Breast epithelium (tissue), 4 donors: ENCODE measurements around the gene GRID2IP. TPM values are rescaled to one million over a fixed set of nuclear protein-coding genes. Genes with fewer than 3 reads are reported as not detected.
"Not testable (repeated sequence)": the region's sequence is repeated elsewhere in the genome, so short reads cannot be mapped to it uniquely, and the experiment has no call there.

Experiments used
- DNase-seq, 2 donors: peaks; one replicate each; pipeline ENCODE4 v3.0.0-alpha.2; 2019; ENCODE audit warnings: low spot score in 2 of 2
- H3K27ac ChIP-seq, 2 donors: fragments of 200-600 bp; sonication (generic) in 1 of 2; one replicate each; pipeline ENCODE4 v1.5.1; 2016 to 2019; ENCODE audit warnings: mild to moderate bottlenecking in 1 of 2
- H3K27me3 ChIP-seq, 2 donors: fragments of 200-600 bp; sonication (generic) in 1 of 2; one replicate each; pipeline versions ENCODE4 v1.5.1 to v1.6.0; 2017 to 2019; ENCODE audit warnings: control low read depth in 1 of 2, mild to moderate bottlenecking in 1 of 2
- H3K36me3 ChIP-seq: fragments of 200-600 bp; one replicate; pipeline ENCODE4 v1.5.1; 2019
- H3K4me1 ChIP-seq, 2 donors: fragments of 200-600 bp; sonication (generic); one replicate each; pipeline ENCODE4 v1.5.1; 2016 to 2019; ENCODE audit warnings: control low read depth in 1 of 2
- H3K4me3 ChIP-seq, 3 donors: fragments of 200-600 bp; sonication (generic); 1 replicate in 2 of 3; 2 replicates in 1 of 3; pipeline ENCODE4 v1.5.1; 2016 to 2019; ENCODE audit warnings: mild to moderate bottlenecking in 3 of 3, moderate library complexity in 2 of 3
- H3K9me3 ChIP-seq, 2 donors: fragments of 200-600 bp; sonication (generic) in 1 of 2; one replicate each; pipeline ENCODE4 v1.5.1; 2016 to 2019; ENCODE audit warnings: control low read depth in 1 of 2
- CTCF ChIP-seq, 3 donors: fragments of 450-650 bp; IDR thresholded peaks; one replicate each; pipeline ENCODE4 v1.5.1; 2016 to 2017; ENCODE audit warnings: antibody characterized with exemption in 3 of 3, mild to moderate bottlenecking in 3 of 3, moderate library complexity in 3 of 3
- POLR2A ChIP-seq: fragments of 450-650 bp; IDR thresholded peaks from one replicate; pipeline ENCODE4 v1.6.1; 2016; ENCODE audit warnings: antibody characterized with exemption, mild to moderate bottlenecking, moderate library complexity
- POLR2AphosphoS5 ChIP-seq, 3 donors: sonication (generic); formaldehyde crosslinking; IDR thresholded peaks; one replicate each; pipeline ENCODE4 v1.6.1; 2017; ENCODE audit warnings: antibody characterized with exemption in 3 of 3
- intact Hi-C: fragments of 100-400 bp; cut with DNase I; formaldehyde crosslinking; loops from one replicate; pipeline ENCODE4 v1.15.1; 2023; ENCODE audit warnings: low total_unique reads
- total RNA-seq, 3 donors: library from RNA; depleted of rRNA; stranded (reverse); fragments of >200 nt; gene quantifications; one replicate each; pipeline ENCODE4 v1.1.0, GENCODE V29; 2016

Gene GRID2IP
- total RNA-seq, 3 donors from 2014 or later = 0.33 to 0.88 TPM; not detected in 1

- peak within 1 kb of the TSS; percentile 69 to 75 (median 72) for H3K4me3 ChIP-seq
- H3K4me1 ChIP-seq = no peaks in the 10 kb centered on the region
- no peaks in the 10 kb centered on the region for H3K27me3 ChIP-seq
- peak within 1 kb of the TSS; percentile 95 for H3K27ac ChIP-seq
- intact Hi-C loops = no loop called here
- H3K36me3 ChIP-seq = no peaks in the 10 kb centered on the region
- TF ChIP-seq POLR2A (peak; percentile 92), CTCF (IDR thresholded peaks at IDR 0.05) (no peak), POLR2AphosphoS5 (IDR thresholded peaks at IDR 0.05) (peak; percentile 82 to 87 (median 84))
- peak; percentile 53 to 75 for DNase-seq
- H3K9me3 ChIP-seq = no peaks in the 10 kb centered on the region
Measured at GRCh38 chr7:6577369-6578113, 26.3 kb upstream of the GRID2IP start, which contains the start of gene ZDHHC4. TSS of gene ZDHHC4 (plus strand) at chr7:6577454. CDS start at chr7:6580562, 3,108 bp downstream.

- Histone ChIP-seq H3K27ac (peak overlapping the region; percentile 95), H3K4me3 (peak overlapping the region; percentile 69 to 75 (median 72))
- H3K36me3 ChIP-seq, DNase-seq, H3K27me3 ChIP-seq, H3K4me1 ChIP-seq, intact Hi-C loops, H3K9me3 ChIP-seq: not testable (repeated sequence)
Measured at GRCh38 chr7:6576867-6577368, 25.7 kb upstream of the GRID2IP start.

- TF ChIP-seq POLR2AphosphoS5 (IDR thresholded peaks at IDR 0.05) (no peak), CTCF (IDR thresholded peaks at IDR 0.05) (no peak), POLR2A (no peak)
- Histone ChIP-seq H3K27me3 (no peaks in the 10 kb centered on the region), H3K9me3 (no peaks in the 10 kb centered on the region), H3K36me3 (no peaks in the 10 kb centered on the region), H3K4me3 (peak overlapping the region; percentile 37 to 72 (median 69)), H3K4me1 (no peaks in the 10 kb centered on the region), H3K27ac (no peak overlapping the region)
- intact Hi-C loops = no loop called here
- no peak for DNase-seq
Measured at GRCh38 chr7:6576024-6576866, 25.0 kb upstream of the GRID2IP start.

- Histone ChIP-seq H3K27ac (no peak overlapping the region), H3K4me1 (no peaks in the 10 kb centered on the region), H3K27me3 (no peaks in the 10 kb centered on the region), H3K4me3 (no peak overlapping the region), H3K36me3 (no peaks in the 10 kb centered on the region), H3K9me3 (no peaks in the 10 kb centered on the region)
- TF ChIP-seq POLR2A (no peak), POLR2AphosphoS5 (IDR thresholded peaks at IDR 0.05) (no peak)
- intact Hi-C loops = no loop called here
- DNase-seq = no peak
Measured at GRCh38 chr7:6575281-6576023, 24.2 kb upstream of the GRID2IP start.

GRCh38 chr7:6571160-6571779 lies 20.0 kb upstream of the GRID2IP start:
- no peak for DNase-seq
- Histone ChIP-seq H3K27ac (no peak overlapping the region), H3K9me3 (no peaks in the 10 kb centered on the region), H3K4me3 (no peak overlapping the region), H3K36me3 (no peaks in the 10 kb centered on the region), H3K27me3 (no peaks in the 10 kb centered on the region), H3K4me1 (no peaks in the 10 kb centered on the region)
- TF ChIP-seq POLR2A = no peak
- TF ChIP-seq CTCF (IDR thresholded peaks at IDR 0.05) = no peak
- TF ChIP-seq POLR2AphosphoS5 (IDR thresholded peaks at IDR 0.05) = no peak
- intact Hi-C loops = no loop called here
